MM.1S (cell line): Measurements from ENCODE around the gene DLGAP1.

Experiments
- DNase-seq: peaks from one replicate; pipeline ENCODE4 v3.0.0-alpha.2; 2015
- H2AFZ ChIP-seq: fragments of 300-600 bp; sonication (generic); 2 replicates; pipeline ENCODE4 v1.6.0; 2016; ENCODE audit warnings: antibody characterized with exemption, low read length
- H3F3A ChIP-seq: fragments of 300-600 bp; sonication (generic); 2 replicates; pipeline ENCODE4 v1.6.1; 2016; ENCODE audit warnings: mild to moderate bottlenecking, antibody characterized with exemption, low read length, moderate library complexity, mixed read lengths; ENCODE audit not compliant: insufficient read depth
- H3K27ac ChIP-seq: fragments of 300-600 bp; sonication (generic); 2 replicates; pipeline ENCODE4 v1.5.1; 2016; ENCODE audit warnings: mild to moderate bottlenecking, low read length
- H3K27me3 ChIP-seq: fragments of 300-600 bp; sonication (generic); replicated peaks from 2 replicates; pipeline ENCODE4 v1.6.0; 2016; ENCODE audit warnings: low read length; ENCODE audit not compliant: insufficient read depth
- H3K36me3 ChIP-seq: fragments of 300-600 bp; sonication (generic); replicated peaks from 2 replicates; pipeline ENCODE4 v1.6.1; 2016; ENCODE audit warnings: mild to moderate bottlenecking, low read length, mixed read lengths; ENCODE audit not compliant: insufficient read depth
- H3K4me1 ChIP-seq: fragments of 300-600 bp; sonication (generic); 2 replicates; pipeline ENCODE4 v1.6.1; 2016; ENCODE audit warnings: low read length, mixed read lengths
- H3K4me2 ChIP-seq: fragments of 300-600 bp; sonication (generic); 2 replicates; pipeline ENCODE4 v1.6.0; 2016; ENCODE audit warnings: low read depth, low read length
- H3K4me3 ChIP-seq: fragments of 300-600 bp; sonication (generic); 2 replicates; pipeline ENCODE4 v1.5.1; 2016; ENCODE audit warnings: low read length, mixed read lengths
- H3K79me2 ChIP-seq: fragments of 300-600 bp; sonication (generic); 2 replicates; pipeline ENCODE4 v1.6.1; 2016; ENCODE audit warnings: mixed run types, low read length, mixed read lengths
- H3K9ac ChIP-seq: fragments of 300-600 bp; sonication (generic); 2 replicates; pipeline ENCODE4 v1.6.1; 2016; ENCODE audit warnings: low read length, mixed read lengths
- H3K9me2 ChIP-seq: fragments of 300-600 bp; sonication (generic); replicated peaks from 2 replicates; pipeline ENCODE4 v1.6.1; 2016; ENCODE audit warnings: mild to moderate bottlenecking, low read length, mixed read lengths; ENCODE audit not compliant: insufficient read depth
- H3K9me3 ChIP-seq: fragments of 300-600 bp; sonication (generic); replicated peaks from 2 replicates; pipeline ENCODE4 v1.6.1; 2016; ENCODE audit warnings: mild to moderate bottlenecking, low read length, mixed read lengths; ENCODE audit not compliant: insufficient read depth
- H4K20me1 ChIP-seq: fragments of 300-600 bp; sonication (generic); 2 replicates; pipeline ENCODE4 v1.6.1; 2016; ENCODE audit warnings: mild to moderate bottlenecking, low read length, moderate library complexity, mixed read lengths; ENCODE audit not compliant: insufficient read depth
- EZH2 ChIP-seq: fragments of 300-600 bp; sonication (generic); optimal IDR thresholded peaks from 2 replicates; pipeline ENCODE3; 2017; ENCODE audit warnings: low read depth, mild to moderate bottlenecking, antibody characterized with exemption, low read length, mixed read lengths
- EZH2phosphoT487 ChIP-seq: fragments of 300-600 bp; sonication (generic); IDR thresholded peaks from 2 replicates; pipeline ENCODE4 v1.6.1; 2018; ENCODE audit warnings: antibody characterized with exemption, low read length
- TF ChIP-seq, protein P1 (sequence below): fragments of 300-600 bp; sonication (generic); IDR thresholded peaks from 2 replicates; pipeline ENCODE4 v1.5.1; 2016; ENCODE audit warnings: antibody characterized with exemption, low read length, mixed read lengths

Gene DLGAP1

DNA sequence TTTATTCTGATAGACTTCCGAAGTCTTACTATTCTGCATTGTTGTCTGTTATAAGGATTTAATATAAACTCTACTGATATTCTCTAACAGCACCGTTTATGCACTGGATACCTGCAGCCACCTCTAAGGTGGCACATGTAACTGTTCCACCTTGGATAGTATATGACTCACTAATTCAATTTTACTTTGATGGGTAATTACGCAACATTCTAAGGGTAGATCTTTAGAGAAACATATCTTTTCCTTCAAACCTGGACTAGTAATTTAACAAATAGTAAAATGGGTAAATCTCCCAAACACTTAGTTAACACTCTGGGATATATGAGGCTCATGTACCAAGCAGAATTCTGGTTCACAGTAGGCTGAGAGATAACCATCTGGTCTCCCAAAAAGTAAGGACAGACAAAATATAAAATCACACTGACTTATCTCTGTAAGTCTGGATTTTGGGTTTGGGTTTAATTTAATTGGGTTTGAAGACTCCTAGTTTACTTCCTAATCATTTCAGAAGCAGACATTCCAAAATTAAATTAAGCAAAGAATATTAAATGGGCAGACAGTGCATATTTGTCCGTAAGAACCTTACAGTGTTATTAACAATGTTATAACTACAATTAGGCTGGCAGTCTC lies 590.3 kb downstream of the DLGAP1 start:
- H4K20me1 ChIP-seq = no peaks in the 10 kb centered on the region
- H3K36me3 ChIP-seq = no peaks in the 10 kb centered on the region
- no peaks in the 10 kb centered on the region for H3K9me3 ChIP-seq
- H3K4me1 ChIP-seq = no peaks in the 10 kb centered on the region
- H3K4me3 ChIP-seq = no peak overlapping the region
- DNase-seq = no peak
- H3K9ac ChIP-seq = no peak overlapping the region
- no peak overlapping the region for H3K4me2 ChIP-seq
- no peak overlapping the region for H3K27ac ChIP-seq
- no peak for TF ChIP-seq EZH2phosphoT487
- TF ChIP-seq EZH2 = no peak
- TF ChIP-seq, protein P1, sequence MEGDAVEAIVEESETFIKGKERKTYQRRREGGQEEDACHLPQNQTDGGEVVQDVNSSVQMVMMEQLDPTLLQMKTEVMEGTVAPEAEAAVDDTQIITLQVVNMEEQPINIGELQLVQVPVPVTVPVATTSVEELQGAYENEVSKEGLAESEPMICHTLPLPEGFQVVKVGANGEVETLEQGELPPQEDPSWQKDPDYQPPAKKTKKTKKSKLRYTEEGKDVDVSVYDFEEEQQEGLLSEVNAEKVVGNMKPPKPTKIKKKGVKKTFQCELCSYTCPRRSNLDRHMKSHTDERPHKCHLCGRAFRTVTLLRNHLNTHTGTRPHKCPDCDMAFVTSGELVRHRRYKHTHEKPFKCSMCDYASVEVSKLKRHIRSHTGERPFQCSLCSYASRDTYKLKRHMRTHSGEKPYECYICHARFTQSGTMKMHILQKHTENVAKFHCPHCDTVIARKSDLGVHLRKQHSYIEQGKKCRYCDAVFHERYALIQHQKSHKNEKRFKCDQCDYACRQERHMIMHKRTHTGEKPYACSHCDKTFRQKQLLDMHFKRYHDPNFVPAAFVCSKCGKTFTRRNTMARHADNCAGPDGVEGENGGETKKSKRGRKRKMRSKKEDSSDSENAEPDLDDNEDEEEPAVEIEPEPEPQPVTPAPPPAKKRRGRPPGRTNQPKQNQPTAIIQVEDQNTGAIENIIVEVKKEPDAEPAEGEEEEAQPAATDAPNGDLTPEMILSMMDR = no peak
- no peaks in the 10 kb centered on the region for H3F3A ChIP-seq
- no peaks in the 10 kb centered on the region for H3K79me2 ChIP-seq
- H2AFZ ChIP-seq = no peak overlapping the region
- H3K9me2 ChIP-seq = no peaks in the 10 kb centered on the region
- H3K27me3 ChIP-seq = no peaks in the 10 kb centered on the region

DNA sequence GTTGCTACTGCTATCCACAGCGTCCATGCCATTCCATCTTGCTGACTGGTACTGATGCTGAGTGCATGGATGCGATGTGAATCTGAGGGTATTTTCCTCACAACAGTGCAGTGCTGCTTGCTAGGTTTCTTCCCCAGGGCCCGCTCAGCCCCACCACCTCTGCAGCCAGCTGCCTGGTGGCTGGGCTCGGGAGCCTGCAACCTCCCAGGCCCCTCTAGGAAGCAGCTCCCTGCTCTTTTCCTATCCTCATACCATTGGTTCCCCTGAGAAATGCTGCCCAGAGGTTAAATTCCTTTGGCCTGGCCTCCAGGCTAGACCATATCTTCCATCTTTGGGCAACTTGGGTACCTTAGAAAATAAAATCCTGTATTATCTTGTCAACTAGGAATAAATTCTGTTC lies 591.5 kb downstream of the DLGAP1 start:
- H3K9me3 ChIP-seq = no peaks in the 10 kb centered on the region
- H2AFZ ChIP-seq = no peak overlapping the region
- H3K36me3 ChIP-seq = no peaks in the 10 kb centered on the region
- H3F3A ChIP-seq = no peaks in the 10 kb centered on the region
- no peak overlapping the region for H3K9ac ChIP-seq
- no peak overlapping the region for H3K4me3 ChIP-seq
- no peak for DNase-seq
- H3K27me3 ChIP-seq = no peaks in the 10 kb centered on the region
- no peak overlapping the region for H3K27ac ChIP-seq
- no peak overlapping the region for H3K4me2 ChIP-seq
- no peaks in the 10 kb centered on the region for H3K4me1 ChIP-seq
- TF ChIP-seq, protein P1 = no peak
- TF ChIP-seq EZH2phosphoT487 = no peak
- no peak for TF ChIP-seq EZH2
- H3K9me2 ChIP-seq = no peaks in the 10 kb centered on the region
- no peaks in the 10 kb centered on the region for H4K20me1 ChIP-seq
- no peaks in the 10 kb centered on the region for H3K79me2 ChIP-seq

DNA sequence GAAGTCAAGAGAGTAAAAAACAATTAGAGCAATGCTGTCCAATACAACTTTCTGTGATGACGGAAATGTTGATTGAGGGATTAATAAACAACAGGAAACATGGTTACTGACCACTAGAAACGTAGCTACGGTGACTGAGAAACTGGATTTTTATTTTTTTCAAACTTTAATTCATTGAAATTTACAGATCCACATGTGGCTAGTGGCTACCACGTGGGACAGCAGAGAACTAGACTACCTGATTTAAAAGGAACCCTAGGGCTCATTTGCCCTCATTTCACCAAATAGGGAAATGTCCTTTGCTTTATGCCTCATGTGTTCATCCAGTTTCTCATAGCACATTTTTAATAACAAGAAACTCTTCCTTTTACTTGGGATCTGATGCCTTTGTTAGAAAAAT lies 592.1 kb downstream of the DLGAP1 start:
- no peaks in the 10 kb centered on the region for H3K9me2 ChIP-seq
- H3K79me2 ChIP-seq = no peaks in the 10 kb centered on the region
- H4K20me1 ChIP-seq = no peaks in the 10 kb centered on the region
- H3K4me2 ChIP-seq = no peak overlapping the region
- no peaks in the 10 kb centered on the region for H3K27me3 ChIP-seq
- H3K9me3 ChIP-seq = no peaks in the 10 kb centered on the region
- no peak overlapping the region for H3K27ac ChIP-seq
- H3K9ac ChIP-seq = no peak overlapping the region
- H3K4me3 ChIP-seq = no peak overlapping the region
- TF ChIP-seq EZH2phosphoT487 = no peak
- TF ChIP-seq, protein P1 = no peak
- no peak for TF ChIP-seq EZH2
- no peaks in the 10 kb centered on the region for H3K36me3 ChIP-seq
- no peaks in the 10 kb centered on the region for H3K4me1 ChIP-seq
- no peak overlapping the region for H2AFZ ChIP-seq
- no peaks in the 10 kb centered on the region for H3F3A ChIP-seq
- DNase-seq = no peak
